Calu3 (cell line): Measurements from ENCODE around the gene SLC24A3. TPM values are rescaled to one million over a fixed set of nuclear protein-coding genes. Genes with fewer than 3 reads are reported as not detected.

Source experiments
- BruUV-seq: library from RNA; stranded (reverse); fragments of 400-500 nt; replicated peaks from 2 replicates; lab custom pipeline; 2021; lab: Mats Ljungman, UMichigan
- CTCF ChIA-PET: fragments of 300-600 bp; sonication (Branson Sonifier 250); formaldehyde crosslinking; loops from one replicate; lab custom pipeline; 2022; ENCODE audit warnings: antibody characterized with exemption; lab: Charles Lee
- DNase-seq: peaks from one replicate; pipeline ENCODE4 v3.0.0; 2022
- H3K27ac Mint-ChIP-seq: one replicate; pipeline ENCODE4 v1.8.0; 2022; ENCODE audit warnings: mixed read lengths; ENCODE audit not compliant: unreplicated experiment
- H3K27me3 Mint-ChIP-seq: one replicate; pipeline ENCODE4 v1.8.0; 2022; ENCODE audit warnings: mixed read lengths; ENCODE audit not compliant: unreplicated experiment
- H3K36me3 Mint-ChIP-seq: one replicate; pipeline ENCODE4 v1.8.0; 2022; ENCODE audit warnings: mild to moderate bottlenecking, moderate library complexity, mixed read lengths; ENCODE audit not compliant: insufficient read depth, unreplicated experiment
- H3K4me1 Mint-ChIP-seq: one replicate; pipeline ENCODE4 v1.8.0; 2022; ENCODE audit warnings: mild to moderate bottlenecking, low read depth, mixed read lengths; ENCODE audit not compliant: unreplicated experiment
- H3K4me3 Mint-ChIP-seq: one replicate; pipeline ENCODE4 v1.8.0; 2022; ENCODE audit warnings: mild to moderate bottlenecking, low read depth, moderate library complexity, mixed read lengths; ENCODE audit not compliant: unreplicated experiment
- H3K9me3 Mint-ChIP-seq: one replicate; pipeline ENCODE4 v1.8.0; 2022; ENCODE audit warnings: low read depth, mixed read lengths; ENCODE audit not compliant: unreplicated experiment
- intact Hi-C: fragments of 100-400 bp; cut with micrococcal nuclease; formaldehyde crosslinking; loops from one replicate; pipeline ENCODE4 v1.10.0; 2022; ENCODE audit not compliant: unreplicated experiment
- total RNA-seq: library from RNA; stranded (reverse); gene quantifications from 2 replicates; pipeline ENCODE4 v1.2.3, GENCODE V29; 2022
- TF ChIP-seq, protein P1 (sequence below): fragments of 200-600 bp; IDR thresholded peaks from one replicate; pipeline ENCODE4 v1.8.0; 2022; ENCODE audit warnings: antibody characterized with exemption; ENCODE audit not compliant: unreplicated experiment

SLC24A3 gene
- total RNA-seq, 1 experiment from 2014 or later, result not detected

GRCh38 chr20:19380211-19380610 is 167.8 kb downstream of the SLC24A3 start:
- Mint-ChIP-seq H3K4me1 (no peaks in the 10 kb centered on the region), H3K27ac (no peak overlapping the region), H3K9me3 (no peaks in the 10 kb centered on the region), H3K36me3 (no peaks in the 10 kb centered on the region), H3K27me3 (peaks cover 11% of the 10 kb centered on the region), H3K4me3 (no peak overlapping the region)
- CTCF ChIA-PET, result no interaction called here
- TF ChIP-seq, protein P1, sequence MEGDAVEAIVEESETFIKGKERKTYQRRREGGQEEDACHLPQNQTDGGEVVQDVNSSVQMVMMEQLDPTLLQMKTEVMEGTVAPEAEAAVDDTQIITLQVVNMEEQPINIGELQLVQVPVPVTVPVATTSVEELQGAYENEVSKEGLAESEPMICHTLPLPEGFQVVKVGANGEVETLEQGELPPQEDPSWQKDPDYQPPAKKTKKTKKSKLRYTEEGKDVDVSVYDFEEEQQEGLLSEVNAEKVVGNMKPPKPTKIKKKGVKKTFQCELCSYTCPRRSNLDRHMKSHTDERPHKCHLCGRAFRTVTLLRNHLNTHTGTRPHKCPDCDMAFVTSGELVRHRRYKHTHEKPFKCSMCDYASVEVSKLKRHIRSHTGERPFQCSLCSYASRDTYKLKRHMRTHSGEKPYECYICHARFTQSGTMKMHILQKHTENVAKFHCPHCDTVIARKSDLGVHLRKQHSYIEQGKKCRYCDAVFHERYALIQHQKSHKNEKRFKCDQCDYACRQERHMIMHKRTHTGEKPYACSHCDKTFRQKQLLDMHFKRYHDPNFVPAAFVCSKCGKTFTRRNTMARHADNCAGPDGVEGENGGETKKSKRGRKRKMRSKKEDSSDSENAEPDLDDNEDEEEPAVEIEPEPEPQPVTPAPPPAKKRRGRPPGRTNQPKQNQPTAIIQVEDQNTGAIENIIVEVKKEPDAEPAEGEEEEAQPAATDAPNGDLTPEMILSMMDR, result no peak
- BruUV-seq, result no TSS peak
- intact Hi-C loops, result no loop called here
- DNase-seq, result no peak

DNA sequence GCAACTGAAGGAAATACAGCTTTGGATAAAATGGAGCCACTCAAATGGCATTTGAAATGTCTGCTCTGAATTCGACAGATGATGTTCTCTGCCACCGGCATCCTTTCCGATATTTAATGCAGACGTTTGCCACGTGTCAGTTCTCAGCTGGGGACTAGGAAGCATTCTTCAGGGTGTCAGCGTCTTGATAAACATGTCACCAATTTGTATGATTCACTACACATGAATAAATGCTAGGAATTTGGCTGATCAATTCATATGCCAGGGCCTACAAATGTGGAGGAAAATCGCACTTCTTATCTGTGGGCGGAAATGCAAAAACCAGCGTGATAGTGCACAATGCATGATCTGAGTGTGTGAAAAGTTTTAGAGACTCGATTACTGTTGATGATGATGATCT is 169.5 kb downstream of the SLC24A3 start:
- CTCF ChIA-PET, result no interaction called here
- intact Hi-C loops, result no loop called here
- H3K4me1 Mint-ChIP-seq, result no peaks in the 10 kb centered on the region
- H3K9me3 Mint-ChIP-seq, result no peaks in the 10 kb centered on the region
- H3K4me3 Mint-ChIP-seq, result no peak overlapping the region
- no peak overlapping the region for H3K27ac Mint-ChIP-seq
- H3K36me3 Mint-ChIP-seq, result no peaks in the 10 kb centered on the region
- TF ChIP-seq, protein P1, result no peak
- no peak for DNase-seq
- no TSS peak for BruUV-seq
- H3K27me3 Mint-ChIP-seq, result peaks cover 3% of the 10 kb centered on the region

DNA sequence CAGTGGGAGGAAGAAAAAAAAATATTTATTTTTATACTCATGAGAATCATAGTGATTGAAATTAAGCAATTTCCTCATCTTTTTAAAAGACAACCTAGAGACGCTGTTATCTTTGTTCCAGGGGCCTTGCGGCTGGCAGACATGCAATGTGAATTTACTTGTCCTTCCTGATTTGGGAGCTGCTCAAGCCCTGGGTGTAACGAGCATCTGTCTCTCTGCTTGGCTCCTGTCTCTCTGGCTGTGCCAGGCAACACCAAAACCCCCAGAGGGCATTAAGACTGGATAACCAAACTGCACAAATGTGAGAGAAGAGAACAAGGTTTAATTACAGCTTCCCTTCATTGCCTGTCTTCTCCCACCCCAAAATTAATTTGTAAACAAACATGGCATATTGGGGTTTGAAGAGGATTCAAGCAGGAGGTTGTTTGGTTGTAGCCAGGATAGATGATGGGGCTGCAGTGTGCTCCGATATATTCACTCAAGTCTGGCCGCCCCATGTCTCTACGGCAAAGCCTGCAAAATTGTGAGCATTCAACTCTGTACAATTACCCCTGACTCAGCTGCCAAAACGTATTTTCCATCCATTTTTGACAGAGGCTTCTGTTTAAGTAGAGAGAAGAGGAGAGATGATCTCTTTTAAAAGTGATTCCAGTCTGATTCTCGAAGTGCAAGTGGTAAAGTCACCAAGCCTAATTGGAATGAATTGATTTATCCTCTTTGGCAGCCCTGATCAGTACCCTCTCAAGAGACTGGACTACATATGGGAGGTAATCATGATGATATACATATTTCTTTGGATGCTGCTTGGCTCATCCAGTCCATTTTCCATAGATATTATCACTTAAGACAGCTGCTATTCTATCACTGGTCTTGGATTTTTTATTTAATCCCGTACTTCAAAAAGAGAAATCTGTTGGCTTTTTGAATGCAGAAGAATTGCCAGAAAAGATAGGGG is 170.2 kb downstream of the SLC24A3 start:
- H3K4me3 Mint-ChIP-seq, result no peak overlapping the region
- CTCF ChIA-PET, result no interaction called here
- no peaks in the 10 kb centered on the region for H3K27me3 Mint-ChIP-seq
- no peaks in the 10 kb centered on the region for H3K36me3 Mint-ChIP-seq
- no peaks in the 10 kb centered on the region for H3K4me1 Mint-ChIP-seq
- TF ChIP-seq, protein P1, result no peak
- intact Hi-C loops, result no loop called here
- H3K27ac Mint-ChIP-seq, result no peak overlapping the region
- BruUV-seq, result no TSS peak
- H3K9me3 Mint-ChIP-seq, result no peaks in the 10 kb centered on the region
- DNase-seq, result no peak

DNA sequence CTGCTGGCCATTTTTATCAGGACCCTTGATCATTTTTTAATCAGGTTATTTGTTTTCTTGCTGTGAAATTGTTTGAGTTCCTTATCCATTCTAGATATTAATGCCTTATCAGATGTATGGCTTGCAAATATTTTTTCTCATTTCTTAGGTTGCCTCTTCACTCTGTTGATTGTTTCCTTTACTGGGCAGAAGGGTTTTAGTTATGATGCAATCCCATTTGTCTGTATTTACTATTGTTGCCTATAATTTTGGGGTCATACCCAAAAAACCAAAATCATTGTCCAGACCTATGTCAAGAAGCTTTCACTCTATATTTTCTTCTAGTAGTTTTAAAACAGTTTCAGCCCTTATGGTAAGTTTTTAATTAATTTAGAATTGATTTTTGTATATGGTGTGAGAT is 172.5 kb downstream of the SLC24A3 start:
- TF ChIP-seq, protein P1, result no peak
- H3K27me3 Mint-ChIP-seq, result no peaks in the 10 kb centered on the region
- no TSS peak for BruUV-seq
- intact Hi-C loops, result no loop called here
- H3K27ac Mint-ChIP-seq, result no peak overlapping the region
- no peak for DNase-seq
- no peak overlapping the region for H3K4me3 Mint-ChIP-seq
- peaks cover 3% of the 10 kb centered on the region for H3K9me3 Mint-ChIP-seq
- no peaks in the 10 kb centered on the region for H3K36me3 Mint-ChIP-seq
- CTCF ChIA-PET, result no interaction called here
- no peaks in the 10 kb centered on the region for H3K4me1 Mint-ChIP-seq
